Measurements from ENCODE around the gene HYPK.

HYPK gene

GRCh38 chr15:43800286-43801141 lies at the start of gene HYPK:
Gene HYPK (plus strand): TSS chr15:43800599. CDS start chr15:43800623, 24 bp downstream.
- peak; percentile 23 for DNase-seq

GRCh38 chr15:43751885-43752284 lies 48.5 kb upstream of the HYPK start:
- DNase-seq, result no peak

- DNase-seq, result no peak
Observed at GRCh38 chr15:43762824-43763223, 37.6 kb upstream of the HYPK start.

DNA sequence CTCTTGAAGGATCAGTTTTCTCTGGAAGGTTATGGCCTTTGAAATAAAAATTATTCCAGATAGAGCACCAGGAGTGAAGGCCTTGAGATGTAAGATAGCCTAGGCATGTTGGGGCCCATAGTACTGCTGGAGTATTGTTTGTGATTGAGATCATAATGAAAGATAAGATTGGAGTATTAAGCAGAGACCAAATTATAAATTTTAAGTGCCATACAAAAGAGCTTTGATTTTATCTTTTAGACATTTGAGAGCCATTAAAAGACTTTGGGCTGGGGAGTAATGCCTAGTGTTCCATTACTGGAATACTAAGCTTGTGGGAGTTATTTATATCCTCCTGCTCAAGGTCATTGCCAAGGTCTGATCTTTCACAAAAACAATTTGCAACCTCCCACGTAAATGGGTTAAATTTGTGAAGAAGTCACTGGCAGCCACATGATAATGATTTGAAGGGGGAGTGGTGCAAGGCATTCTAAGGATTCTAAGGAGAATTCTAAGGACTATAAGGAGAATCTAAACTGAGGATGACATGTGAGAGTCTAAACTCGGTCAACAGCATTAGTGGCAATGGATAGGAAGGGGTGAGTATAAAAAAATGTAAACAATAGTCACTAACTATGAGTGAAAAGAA lies 36.5 kb upstream of the HYPK start:
- DNase-seq, result no peak

DNA sequence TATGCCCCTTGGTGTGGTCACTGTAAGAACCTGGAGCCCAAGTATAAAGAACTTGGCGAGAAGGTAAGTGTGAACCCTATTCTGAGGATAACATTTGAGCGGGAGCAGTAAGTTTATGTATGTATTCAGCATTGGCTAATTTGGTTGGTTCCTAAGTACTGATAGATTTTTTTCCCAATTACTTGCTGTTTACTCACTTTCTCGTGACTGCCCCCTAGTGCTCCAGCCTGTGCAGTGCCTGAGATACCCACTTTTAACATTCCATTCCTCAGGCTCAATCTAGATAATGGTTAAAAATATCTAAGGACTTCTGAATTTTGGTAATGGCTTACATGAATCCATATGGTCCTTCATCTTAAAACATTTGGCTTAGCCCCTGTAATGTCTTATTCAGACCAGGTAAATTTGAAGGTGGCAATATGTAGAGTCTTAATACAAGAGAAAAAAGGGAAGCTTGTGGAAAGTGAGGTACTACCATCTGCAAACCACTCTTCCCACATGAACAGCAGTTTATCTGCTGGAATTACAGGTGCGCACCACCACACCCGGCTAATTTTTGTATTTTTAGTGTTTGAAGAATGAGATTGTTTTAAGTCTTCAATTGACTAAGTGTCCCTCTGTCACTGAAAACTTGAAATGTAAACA lies 30.7 kb upstream of the HYPK start:
- no peak for DNase-seq

GRCh38 chr15:43771816-43772215 lies 28.6 kb upstream of the HYPK start:
- no peak for DNase-seq

DNA sequence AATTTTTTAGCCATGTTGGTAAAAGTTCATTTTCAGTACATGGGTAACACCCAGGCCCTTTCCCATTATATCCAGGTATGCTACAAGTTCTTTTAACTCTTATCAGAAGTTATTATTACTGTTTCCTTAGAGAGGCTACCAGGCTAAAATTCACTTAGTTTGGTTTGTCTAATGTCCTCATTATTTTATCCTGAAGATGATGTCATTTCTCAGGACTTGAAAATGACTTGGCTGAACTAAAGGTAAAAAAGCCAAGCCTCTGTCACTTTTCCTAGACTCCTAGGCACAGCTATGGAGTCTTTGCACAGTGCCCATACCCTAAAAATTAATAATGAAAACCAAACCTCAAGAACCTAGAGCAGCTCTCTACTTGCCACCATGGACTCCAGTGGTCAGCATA lies 27.8 kb upstream of the HYPK start:
- no peak for DNase-seq

DNA sequence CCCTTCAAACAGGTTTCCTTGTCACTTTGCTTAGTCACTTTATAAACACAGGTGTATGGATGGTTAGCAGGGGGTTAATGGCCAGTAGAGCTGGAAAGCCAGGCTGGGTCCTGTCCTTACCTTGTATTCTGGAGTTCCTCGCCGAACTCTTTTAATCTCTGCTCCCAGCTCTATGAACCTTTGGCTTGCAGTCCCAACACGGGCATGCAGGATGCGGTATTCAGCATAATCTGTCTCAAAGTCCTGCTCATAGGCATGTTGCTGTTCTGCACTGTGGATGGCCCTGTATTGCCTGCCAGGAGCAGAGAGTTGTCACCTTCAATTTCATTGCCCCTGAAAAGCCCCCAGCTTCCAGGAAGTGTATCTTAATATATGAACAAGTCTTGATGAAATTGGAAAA lies 26.3 kb upstream of the HYPK start:
- no peak for DNase-seq

DNA sequence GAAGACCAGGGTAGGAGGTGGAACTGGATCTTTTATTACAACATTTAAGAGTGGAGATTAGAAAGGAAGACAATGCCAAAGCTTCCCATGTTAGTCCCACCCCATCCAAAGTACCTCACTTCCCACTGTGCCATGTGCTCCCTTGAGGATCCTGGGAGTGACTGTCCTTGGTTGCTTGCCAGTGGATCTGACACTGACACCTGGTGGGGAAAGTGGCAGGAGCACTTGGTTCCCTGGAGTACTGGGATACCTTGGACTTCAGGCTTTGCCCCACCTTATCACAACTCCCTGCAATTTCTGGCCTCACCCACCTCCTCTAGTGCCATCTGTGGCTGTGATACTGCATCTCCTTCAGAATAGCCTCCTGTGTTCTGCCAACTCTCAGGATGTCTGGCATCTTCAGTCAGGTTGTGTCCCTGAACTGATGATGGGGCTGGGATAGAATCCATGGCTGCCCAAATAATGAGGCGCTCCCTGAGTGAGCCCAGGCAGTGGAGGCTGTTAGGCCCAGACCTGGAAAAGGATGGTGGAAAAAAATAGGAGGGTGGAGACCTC lies 24.9 kb upstream of the HYPK start:
- peak; percentile 36 for DNase-seq

DNA sequence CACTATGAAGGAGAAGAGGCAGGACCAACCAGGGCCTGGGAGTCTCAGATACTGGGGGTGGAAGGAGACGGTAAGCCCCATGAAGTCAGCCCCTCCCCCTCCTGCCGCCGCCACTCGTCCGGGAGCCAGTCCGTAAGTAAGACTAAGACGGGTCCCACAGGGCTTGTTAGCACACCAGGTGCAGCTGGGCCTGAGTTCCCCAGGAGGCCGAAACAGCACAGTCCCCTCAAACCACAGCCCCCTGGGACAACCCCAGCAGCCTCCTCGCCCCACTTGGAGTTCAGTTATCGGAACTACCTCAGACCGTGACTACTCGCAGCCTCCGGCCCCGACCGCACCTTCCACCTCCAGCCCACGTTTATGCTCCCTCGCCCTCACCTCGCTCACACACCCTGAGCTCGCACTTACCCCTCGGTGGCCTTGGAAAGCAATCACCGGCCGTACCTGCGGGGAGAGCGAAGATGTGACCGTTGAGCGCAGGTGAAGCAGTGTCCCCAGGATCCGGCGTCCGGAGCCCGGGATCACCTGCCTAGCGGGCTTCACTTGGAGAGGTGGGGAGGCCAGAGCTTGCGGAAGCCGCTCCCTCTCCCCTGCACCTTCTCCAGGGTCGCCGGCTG lies 24.2 kb upstream of the HYPK start:
- DNase-seq, result no peak

DNA sequence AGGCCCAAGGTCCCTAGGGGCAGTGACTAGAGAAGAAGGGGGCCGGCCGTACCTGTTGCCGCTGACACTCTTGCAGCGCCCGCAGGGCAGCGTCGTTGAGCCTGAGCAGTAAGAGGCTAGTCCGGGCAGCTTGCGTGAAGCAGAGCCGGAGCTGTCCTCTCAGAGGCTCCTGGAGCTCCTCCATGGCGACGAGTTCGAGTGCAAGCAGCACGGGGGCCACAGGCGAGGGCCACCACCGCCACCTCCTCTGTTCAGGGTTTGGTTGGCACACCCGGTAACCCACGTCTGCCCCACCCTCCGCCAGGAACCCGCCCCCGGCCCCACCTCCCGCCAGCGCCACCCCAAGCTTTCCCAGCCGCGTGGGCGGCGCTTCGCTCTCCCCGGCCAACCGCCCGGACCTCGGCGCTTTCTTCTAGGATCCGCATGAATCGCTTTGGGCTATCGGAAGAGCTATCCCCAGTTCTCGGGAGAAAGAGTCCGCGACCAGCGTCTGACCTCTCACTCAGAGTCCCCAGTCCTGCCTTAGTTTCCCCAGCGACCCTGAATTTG lies 23.6 kb upstream of the HYPK start, which contains the start of gene ELL3:
Gene ELL3 (minus strand): TSS at position 249 of the 549 bp plus-strand sequence. CDS start 65 bp downstream, at position 184.
- DNase-seq, result peak; percentile 33

GRCh38 chr15:43777267-43777914 lies 23.0 kb upstream of the HYPK start:
- peak; percentile 58 for DNase-seq

- no peak for DNase-seq
Observed at GRCh38 chr15:43779016-43779415, 21.4 kb upstream of the HYPK start.

GRCh38 chr15:43789409-43789808 lies 11.0 kb upstream of the HYPK start:
- DNase-seq, result no peak

DNA sequence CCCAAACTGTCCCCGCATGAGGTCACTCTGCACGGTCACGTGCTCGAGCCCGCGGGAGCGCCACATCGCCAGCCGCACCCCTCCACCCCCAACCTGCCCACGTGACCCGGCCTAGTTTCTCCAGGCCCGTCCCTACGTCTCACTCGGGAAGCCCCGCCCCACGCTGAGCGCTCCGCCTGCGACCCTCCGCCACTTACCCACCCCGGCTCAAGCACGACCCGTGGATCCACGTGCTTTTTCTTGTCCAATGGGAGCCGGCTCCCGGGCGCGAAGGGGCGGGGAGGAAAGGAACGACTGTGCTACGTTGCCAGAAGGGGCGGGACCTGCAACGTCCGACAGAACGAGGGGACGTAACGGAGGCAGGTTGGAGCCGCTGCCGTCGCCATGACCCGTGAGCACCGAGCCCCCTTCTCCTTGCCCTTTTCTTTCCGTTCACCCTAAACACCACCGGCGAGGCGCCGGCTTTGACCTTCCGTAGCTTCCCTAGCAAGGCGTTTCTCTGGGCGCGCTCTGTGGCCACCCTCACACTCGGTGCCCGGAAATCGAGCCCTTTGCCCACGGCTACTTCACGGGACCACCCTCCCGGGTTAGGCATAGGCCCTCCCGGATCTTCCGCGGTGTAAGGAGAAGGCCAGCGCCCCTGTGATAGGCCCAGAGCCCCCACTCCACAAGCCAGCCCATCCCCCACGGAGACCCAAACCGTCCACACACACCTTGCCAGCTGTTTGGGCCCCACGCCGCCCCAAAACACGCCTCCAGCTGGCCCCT lies 8.2 kb upstream of the HYPK start, which contains the start of gene SERF2:
Gene SERF2 (plus strand): TSS at position 328 of the 768 bp plus-strand sequence. CDS start 57 bp downstream, at position 385.
- peak; percentile 93 for DNase-seq

GRCh38 chr15:43792761-43793476 lies 7.5 kb upstream of the HYPK start:
- no peak for DNase-seq

- no peak for DNase-seq
Observed at GRCh38 chr15:43793647-43794046, 6.8 kb upstream of the HYPK start.

DNA sequence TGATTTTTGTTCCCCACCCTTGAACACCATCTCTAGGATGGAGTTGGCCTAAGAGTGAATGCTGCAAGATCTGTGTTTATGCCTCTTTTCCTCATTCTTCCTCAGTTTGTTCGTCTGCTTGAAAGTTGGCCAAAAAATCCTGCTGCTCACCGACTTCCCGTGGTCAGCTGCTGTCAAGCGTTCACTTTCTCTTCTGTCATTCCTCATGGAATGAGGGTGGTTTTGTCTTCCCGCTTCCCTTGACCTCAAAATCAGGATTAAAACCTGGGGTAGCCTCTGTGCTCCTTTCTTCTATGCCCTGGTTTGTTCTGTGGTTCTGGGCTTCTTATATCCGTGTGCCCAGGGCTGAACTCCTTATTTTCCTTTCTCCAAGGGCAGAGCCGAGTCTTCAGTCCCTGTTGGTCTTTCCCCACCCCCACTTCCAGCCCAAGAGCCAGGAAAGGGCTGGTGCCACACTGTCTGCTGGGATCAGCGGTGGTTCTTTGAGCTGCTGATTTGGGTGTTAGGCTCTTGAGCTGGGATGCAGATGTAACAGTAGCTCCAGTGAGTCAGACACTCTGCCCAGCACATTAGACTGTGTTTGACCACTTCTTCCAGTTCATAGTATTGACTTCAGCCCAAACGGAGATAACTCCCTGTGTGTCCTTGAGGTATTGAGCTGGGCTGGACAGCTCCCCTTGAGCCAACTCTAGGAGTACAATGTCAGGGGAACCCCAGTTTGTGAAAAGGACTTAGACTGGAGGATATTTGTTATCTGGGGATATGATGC lies 5.9 kb upstream of the HYPK start:
- DNase-seq, result no peak

DNA sequence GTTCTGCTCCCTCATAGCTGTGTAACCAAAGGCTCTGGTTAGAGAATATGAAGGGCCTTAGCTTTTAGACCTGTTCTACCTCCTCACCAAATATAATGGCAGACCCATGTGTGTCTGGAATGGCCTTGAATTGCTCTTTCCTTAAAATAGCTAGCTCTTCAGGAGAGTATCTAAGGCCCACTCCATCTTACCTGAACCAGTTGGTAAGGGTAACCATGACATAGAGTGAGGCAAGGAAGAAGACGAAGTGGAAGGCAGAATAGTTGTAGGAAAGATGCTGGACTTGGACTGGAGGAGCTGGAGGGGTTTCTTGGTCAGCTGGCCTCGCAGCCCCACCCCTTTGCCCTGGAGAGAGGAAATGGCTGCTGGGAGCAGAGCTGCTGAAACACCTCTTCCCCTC lies 5.2 kb upstream of the HYPK start:
- DNase-seq, result no peak

GRCh38 chr15:43795997-43796396 lies 4.4 kb upstream of the HYPK start:
- DNase-seq, result no peak

All from DMS79 (cell line).